ENCODE measurements around the gene C5orf58. TPM values are rescaled to one million over a fixed set of nuclear protein-coding genes. Genes with fewer than 3 reads are reported as not detected.

Gene C5orf58
- total and polyA plus RNA-seq, 10 of the 15 experiments (the other 5 are each of a cell fraction or from before 2014, with no cell fraction given), result 0.13 to 0.27 (median 0.26) TPM; not detected in 7

DNA sequence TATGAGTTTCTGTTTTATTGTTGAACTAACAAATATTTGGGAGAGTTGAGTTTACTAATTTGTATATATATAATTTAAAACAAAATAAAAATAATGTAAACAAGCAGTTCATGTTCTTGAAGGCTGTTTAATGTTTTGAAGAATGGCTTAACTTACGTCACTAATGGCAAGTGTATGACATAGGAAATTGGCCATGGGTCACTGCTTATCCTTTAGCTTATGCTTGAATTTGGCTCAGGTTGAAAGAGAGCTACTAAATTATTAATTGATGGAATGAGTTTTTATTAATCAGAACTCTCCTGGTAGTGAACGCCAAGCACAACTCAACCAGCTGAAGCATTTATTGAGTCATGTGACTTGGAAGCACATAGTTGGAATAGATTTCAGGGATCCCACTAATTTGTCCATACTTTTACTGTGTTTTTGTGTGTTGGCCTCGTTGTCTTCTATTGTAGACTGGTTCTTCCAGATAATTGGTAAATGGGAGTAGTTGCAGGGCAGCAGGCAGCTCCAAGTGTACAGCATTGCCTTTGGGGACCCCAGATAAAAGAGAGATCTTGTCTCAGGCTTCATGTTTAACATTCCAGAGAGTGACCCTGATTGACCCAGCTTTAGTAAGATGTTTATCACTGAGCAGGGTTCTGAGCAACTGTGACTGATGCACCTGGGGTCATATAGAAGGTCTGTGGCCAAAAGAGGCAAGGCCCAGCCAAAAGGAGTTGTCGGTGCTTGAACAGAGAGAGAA is 13.5 kb downstream of the C5orf58 start:
- no peak overlapping the region for H3K4me3 ChIP-seq

More for the DNA sequence above, 13.5 kb downstream of the C5orf58 start:
- ChIA-PET POLR2A (interaction anchor here (0.8 to 1.9 kb wide), 2 partner anchors 10 to 47 kb away, joined by 3 to 4 read pairs; no protein-coding TSS in a partner anchor), CTCF (interaction anchor here (0.6 to 2.4 kb wide), 8 partner anchors 9 to 175 kb away, joined by 3 to 15 read pairs (median 4); no protein-coding TSS in a partner anchor), RAD21 (ENCODE audit: unreplicated experiment) (interaction anchor here (0.6 to 1.3 kb wide), 2 partner anchors 10 to 20 kb away, joined by 3 read pairs; no protein-coding TSS in a partner anchor), SMC1A (ENCODE audit: uncharacterized antibody, unreplicated experiment) (interaction anchor here (0.7 to 1.3 kb wide), 7 partner anchors 8 to 46 kb away, joined by 3 to 4 read pairs (median 3); no protein-coding TSS in a partner anchor)
- TF ChIP-seq, protein P1, sequence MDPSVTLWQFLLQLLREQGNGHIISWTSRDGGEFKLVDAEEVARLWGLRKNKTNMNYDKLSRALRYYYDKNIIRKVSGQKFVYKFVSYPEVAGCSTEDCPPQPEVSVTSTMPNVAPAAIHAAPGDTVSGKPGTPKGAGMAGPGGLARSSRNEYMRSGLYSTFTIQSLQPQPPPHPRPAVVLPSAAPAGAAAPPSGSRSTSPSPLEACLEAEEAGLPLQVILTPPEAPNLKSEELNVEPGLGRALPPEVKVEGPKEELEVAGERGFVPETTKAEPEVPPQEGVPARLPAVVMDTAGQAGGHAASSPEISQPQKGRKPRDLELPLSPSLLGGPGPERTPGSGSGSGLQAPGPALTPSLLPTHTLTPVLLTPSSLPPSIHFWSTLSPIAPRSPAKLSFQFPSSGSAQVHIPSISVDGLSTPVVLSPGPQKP (IDR thresholded peaks at IDR 0.05; ENCODE audit: low read depth, low read length), result no peak
- TF ChIP-seq, protein P2, sequence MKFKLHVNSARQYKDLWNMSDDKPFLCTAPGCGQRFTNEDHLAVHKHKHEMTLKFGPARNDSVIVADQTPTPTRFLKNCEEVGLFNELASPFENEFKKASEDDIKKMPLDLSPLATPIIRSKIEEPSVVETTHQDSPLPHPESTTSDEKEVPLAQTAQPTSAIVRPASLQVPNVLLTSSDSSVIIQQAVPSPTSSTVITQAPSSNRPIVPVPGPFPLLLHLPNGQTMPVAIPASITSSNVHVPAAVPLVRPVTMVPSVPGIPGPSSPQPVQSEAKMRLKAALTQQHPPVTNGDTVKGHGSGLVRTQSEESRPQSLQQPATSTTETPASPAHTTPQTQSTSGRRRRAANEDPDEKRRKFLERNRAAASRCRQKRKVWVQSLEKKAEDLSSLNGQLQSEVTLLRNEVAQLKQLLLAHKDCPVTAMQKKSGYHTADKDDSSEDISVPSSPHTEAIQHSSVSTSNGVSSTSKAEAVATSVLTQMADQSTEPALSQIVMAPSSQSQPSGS (IDR thresholded peaks at IDR 0.05; ENCODE audit: low read length), result no peak
- TF ChIP-seq MEF2B (IDR thresholded peaks at IDR 0.05; ENCODE audit: partially characterized antibody, poor library complexity, severe bottlenecking) (no peak), ZNF24 (IDR thresholded peaks at IDR 0.05) (no peak), ZNF384 (IDR thresholded peaks at IDR 0.05; ENCODE audit: borderline replicate concordance, low read depth, low read length) (no peak), FOXM1 (IDR thresholded peaks at IDR 0.05; ENCODE audit: low read depth, low read length) (no peak), EP300 (IDR thresholded peaks at IDR 0.05; ENCODE audit: borderline replicate concordance in 1 of 2, control insufficient read depth in 1 of 2, low read depth in 2 of 2, low read length in 2 of 2) (no peak), SUZ12 (IDR thresholded peaks at IDR 0.05; ENCODE audit: unreplicated experiment) (no peak), SMC3 (IDR thresholded peaks at IDR 0.05; ENCODE audit: borderline replicate concordance, low read length) (no peak), PAX8 (IDR thresholded peaks at IDR 0.05) (no peak), ETV6 (conservative IDR thresholded peaks at IDR 0.05 in 1 of 2, IDR thresholded peaks at IDR 0.05 in 1 of 2; ENCODE audit: borderline replicate concordance in 1 of 2, low read depth in 1 of 2) (no peak), BCL11A (IDR thresholded peaks at IDR 0.05; ENCODE audit: low read depth, low read length) (no peak), EED (IDR thresholded peaks at IDR 0.05; ENCODE audit: low read depth) (no peak), IRF4 (IDR thresholded peaks at IDR 0.05; ENCODE audit: low read depth, low read length) (no peak), PAX5 (IDR thresholded peaks at IDR 0.05; ENCODE audit: borderline replicate concordance, low read depth, low read length) (no peak), WRNIP1 (IDR thresholded peaks at IDR 0.05; ENCODE audit: borderline replicate concordance, low read depth, low read length) (no peak), ZNF622 (IDR thresholded peaks at IDR 0.05) (no peak), RB1 (IDR thresholded peaks at IDR 0.05; ENCODE audit: borderline replicate concordance) (no peak)
- TF ChIP-seq, protein P3, sequence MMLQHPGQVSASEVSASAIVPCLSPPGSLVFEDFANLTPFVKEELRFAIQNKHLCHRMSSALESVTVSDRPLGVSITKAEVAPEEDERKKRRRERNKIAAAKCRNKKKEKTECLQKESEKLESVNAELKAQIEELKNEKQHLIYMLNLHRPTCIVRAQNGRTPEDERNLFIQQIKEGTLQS (IDR thresholded peaks at IDR 0.05; ENCODE audit: borderline replicate concordance, extremely low read depth, low read depth, low read length), result no peak
- Histone ChIP-seq H2AFZ (ENCODE audit: control insufficient read depth, low read depth, low read length) (no peak overlapping the region), H3K27me3 (replicated peaks in 1 of 2; ENCODE audit: control insufficient read depth in 2 of 2, insufficient read depth in 2 of 2, low read length in 1 of 2) (no peaks in the 10 kb centered on the region), H3K9ac (ENCODE audit: control insufficient read depth, insufficient read depth, low read length) (no peak overlapping the region), H3K27ac (ENCODE audit: control insufficient read depth, insufficient read depth) (no peak overlapping the region), H3K79me2 (ENCODE audit: control insufficient read depth, insufficient read depth, low read length) (no peaks in the 10 kb centered on the region), H3K4me2 (ENCODE audit: control insufficient read depth, insufficient read depth) (no peak overlapping the region), H3K4me1 (ENCODE audit: control insufficient read depth, insufficient read depth, low read length) (no peaks in the 10 kb centered on the region), H3K9me3 (replicated peaks; ENCODE audit: control insufficient read depth, insufficient read depth, low read length) (no peaks in the 10 kb centered on the region), H3K36me3 (ENCODE audit: control insufficient read depth in 2 of 2, insufficient read depth in 2 of 2, low read length in 1 of 2) (peaks cover 5 to 11% of the 10 kb centered on the region in 2 experiments), H4K20me1 (ENCODE audit: control insufficient read depth, insufficient read depth) (no peaks in the 10 kb centered on the region)
- no TSS peak for BruUV-seq (replicated peaks)
- FAIRE-seq (no peak), ATAC-seq (no peak), DNase-seq (ENCODE audit: low read depth, low spot score) (no peak)
- intact Hi-C loops (cut with micrococcal nuclease; ENCODE audit: unreplicated experiment) (no loop called here), in situ Hi-C loops (cut with MboI) (no loop called here)
- 88% methylated on average over 4 of the region's 4 CpGs for WGBS (ENCODE audit: insufficient coverage, insufficient replicate concordance, low lambda C conversion rate, missing lambda C conversion rate)

All from GM12878 (cell line).